HepG2 (cell line): ENCODE measurements around the gene MATK. TPM values are rescaled to one million over a fixed set of nuclear protein-coding genes. Genes with fewer than 3 reads are reported as not detected.

Experiments
- ATAC-seq: fragments of 200-7000 bp; cut with Tn5 transposase; 3 replicates; pipeline ENCODE4 v1.9.1; 2020; ENCODE audit warnings: mild to moderate bottlenecking, moderate library complexity
- BruUV-seq: library from RNA; stranded (reverse); fragments of 400-500 nt; replicated peaks from 2 replicates; lab custom pipeline; 2021; lab: Mats Ljungman, UMichigan
- CTCF ChIA-PET: fragments of 300-600 bp; formaldehyde crosslinking; extraction: SDS; loops from one replicate; lab custom pipeline; 2021; ENCODE audit warnings: low total read pairs, inconsistent platforms, low intra/inter-chr PET ratio; lab: Yijun Ruan, JAX
- POLR2A ChIA-PET: fragments of 350-600 bp; sonication (Branson Sonifier 250); formaldehyde crosslinking; loops from one replicate; lab custom pipeline; 2020; ENCODE audit warnings: antibody characterized with exemption, inconsistent platforms; lab: Yijun Ruan, JAX
- DNase-seq: peaks from one replicate; pipeline ENCODE4 v3.0.0-alpha.2; 2015; ENCODE audit warnings: low spot score
- FAIRE-seq: peaks from 3 replicates; lab custom pipeline; 2011; peaks lifted over from hg19 to GRCh38; lab: Jason Lieb, UNC
- H2AFZ ChIP-seq: one replicate; pipeline ENCODE4 v1.6.1; 2011; ENCODE audit warnings: low read length, inconsistent platforms
- H3K27ac ChIP-seq: fragments of 300-600 bp; 3 replicates; pipeline ENCODE4 v1.8.0; 2011; ENCODE audit warnings: mixed run types, mild to moderate bottlenecking, mixed read lengths, low read length, inconsistent platforms; ENCODE audit not compliant: insufficient read depth; ENCODE audit errors: extremely low read length
- H3K27me3 ChIP-seq, 2 experiments: fragments of 200-600 bp in 1 of 2; 2 replicates in 1 of 2; 3 replicates in 1 of 2; pipeline versions ENCODE4 v1.6.0 to v1.8.0; 2011; ENCODE audit warnings: low read length in 2 of 2, mild to moderate bottlenecking in 2 of 2, moderate library complexity in 2 of 2, inconsistent platforms in 1 of 2; ENCODE audit not compliant: insufficient read depth in 2 of 2, control insufficient read depth in 1 of 2
- H3K36me3 ChIP-seq, 2 experiments: fragments of 200-600 bp in 1 of 2; replicated peaks in 1 of 2; 2 replicates in 1 of 2; 3 replicates in 1 of 2; pipeline versions ENCODE4 v1.5.1 to v1.8.0; 2011; ENCODE audit warnings: low read length in 2 of 2, inconsistent platforms in 1 of 2; ENCODE audit not compliant: insufficient read depth in 2 of 2, control insufficient read depth in 1 of 2
- H3K4me1 ChIP-seq: 2 replicates; pipeline ENCODE4 v1.5.1; 2012; ENCODE audit warnings: low read length, inconsistent platforms; ENCODE audit not compliant: insufficient read depth
- H3K4me2 ChIP-seq: 2 replicates; pipeline ENCODE4 v1.6.0; 2011; ENCODE audit warnings: low read depth, low read length, inconsistent platforms
- H3K4me3 ChIP-seq, 3 experiments: fragments of 200-600 bp in 1 of 3; sonication (generic), shearing (Covaris generic) in 1 of 3; replicated peaks in 1 of 3; 2 replicates each; pipeline ENCODE4 v1.5.1; 2011 to 2016; ENCODE audit warnings: low read length in 3 of 3, inconsistent platforms in 2 of 3, low read depth in 2 of 3, mild to moderate bottlenecking in 2 of 3, control low read depth in 1 of 3, mixed read lengths in 1 of 3; ENCODE audit not compliant: insufficient read depth in 1 of 3
- H3K79me2 ChIP-seq: one replicate; pipeline ENCODE4 v1.6.1; 2011; ENCODE audit warnings: low read length, inconsistent platforms; ENCODE audit not compliant: insufficient read depth
- H3K9ac ChIP-seq: 2 replicates; pipeline ENCODE4 v1.6.0; 2011; ENCODE audit warnings: mild to moderate bottlenecking, low read depth, low read length, inconsistent platforms; ENCODE audit not compliant: insufficient read depth
- H3K9me3 ChIP-seq: 2 replicates; pipeline ENCODE4 v1.5.1; 2012; ENCODE audit warnings: mild to moderate bottlenecking, low read length
- H4K20me1 ChIP-seq: 2 replicates; pipeline ENCODE4 v1.6.0; 2011; ENCODE audit warnings: inconsistent platforms, mild to moderate bottlenecking, low read length, moderate library complexity; ENCODE audit not compliant: insufficient read depth
- WGBS: methylation state at CpG from one replicate; pipeline ENCODE4 v1.1.6; 2017; ENCODE audit warnings: low lambda C conversion rate; 5-methylcytosine and 5-hydroxymethylcytosine counted together
- in situ Hi-C: cut with HindIII; loops from 2 replicates; pipeline ENCODE4 v1.10.0; 2017; ENCODE audit warnings: low pct_unique_long_range_greater_than_20kb; ENCODE audit not compliant: extremely low pct_ligation_motif_present
- intact Hi-C: fragments of 100-400 bp; cut with micrococcal nuclease; formaldehyde crosslinking; loops from one replicate; pipeline ENCODE4 v1.10.0; 2022; ENCODE audit not compliant: unreplicated experiment
- polyA plus RNA-seq, 8 experiments: library from polyadenylated mRNA; depleted of rRNA in 3 of 8; stranded (reverse) in 7 of 8; unstranded in 1 of 8; fragments of >200 nt; fragmentation: Illumina TruSeq in 4 of 8; extraction: Trizol in 4 of 8; gene quantifications; 2 replicates each; pipeline versions ENCODE4 v1.2.1 to v1.2.3, GENCODE V29; 2011 to 2016; ENCODE audit warnings: low read depth in 4 of 8, missing spikeins in 1 of 8, mixed read lengths in 1 of 8; ENCODE audit not compliant: insufficient read depth in 1 of 8
- total RNA-seq, 5 experiments: library from RNA; depleted of rRNA; stranded (reverse); fragments of >200 nt; fragmentation: Illumina TruSeq; extraction: Trizol; gene quantifications; 2 replicates each; pipeline ENCODE4 v1.2.3, GENCODE V29; 2016; ENCODE audit warnings: low read depth in 1 of 5
- TF ChIP-seq, protein P1 (sequence below): sonication (generic); formaldehyde crosslinking; IDR thresholded peaks from 2 replicates; pipeline ENCODE4 v1.5.1; 2020; ENCODE audit warnings: mild to moderate bottlenecking, missing genetic modification reagents, moderate library complexity
- TF ChIP-seq, protein P2 (sequence below): sonication (generic); formaldehyde crosslinking; IDR thresholded peaks from one replicate; pipeline ENCODE4 v1.5.1; 2020; ENCODE audit warnings: mild to moderate bottlenecking, missing genetic modification reagents; ENCODE audit errors: not compliant biosample characterization

Gene MATK
- total and polyA plus RNA-seq, 2 of the 13 experiments (the other 11 are each of a cell fraction or from before 2014, with no cell fraction given), result 0.09 TPM; not detected in 1

DNA sequence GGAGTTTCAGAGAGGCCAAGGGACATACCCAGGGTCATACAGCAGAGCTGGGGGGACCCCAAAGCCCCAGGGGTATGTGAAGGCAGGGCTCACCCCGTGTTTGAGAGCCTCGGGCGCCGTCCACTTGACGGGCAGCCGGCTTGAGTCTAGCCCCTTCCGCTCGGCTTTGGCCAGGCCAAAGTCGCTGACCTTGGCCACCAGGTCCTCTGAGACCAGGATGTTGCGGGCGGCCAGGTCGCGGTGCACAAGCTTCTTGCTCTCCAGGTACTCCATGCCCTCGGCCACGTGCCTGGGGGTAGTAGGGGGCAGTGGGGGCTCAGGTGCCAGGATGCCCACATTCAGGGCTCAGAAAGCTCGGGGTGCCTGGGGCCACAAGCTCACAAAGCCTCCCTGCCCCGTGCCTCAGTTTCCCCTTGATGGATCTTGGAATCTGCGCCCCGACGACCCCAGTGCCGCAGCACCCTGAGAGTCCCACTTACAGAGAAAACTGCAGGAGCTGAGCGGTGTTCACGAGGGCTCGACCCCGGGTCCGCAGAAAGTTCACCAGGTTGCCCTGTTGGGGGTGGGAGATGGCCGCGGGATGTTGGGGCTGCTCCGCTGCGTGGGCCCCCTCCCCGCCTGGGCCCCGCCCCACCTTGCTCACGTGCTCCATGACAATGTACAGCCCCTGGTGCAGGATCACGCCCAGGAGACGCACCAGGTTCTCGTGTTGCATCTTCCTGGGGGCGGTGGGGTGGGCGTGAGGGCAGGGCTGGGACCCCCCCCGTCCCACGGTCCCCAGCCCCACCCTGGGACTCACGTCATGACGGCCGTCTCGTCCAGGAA lies 7.1 kb downstream of the MATK start:
- Histone ChIP-seq H2AFZ (no peak overlapping the region), H3K9ac (no peak overlapping the region), H3K4me1 (0 out of 2 replicates have a peak, but pooled peaks cover 5% of the 10 kb centered on the region), H3K4me2 (peak overlapping the region; percentile 18; the same call in 1 of the 2 replicates), H3K36me3 (no peaks in the 10 kb centered on the region), H3K27me3 (peaks cover 0 to 18% of the 10 kb centered on the region in 2 experiments; a peak in 4 of 5 replicates), H3K9me3 (peaks cover 18% of the 10 kb centered on the region), H3K79me2 (no peaks in the 10 kb centered on the region), H4K20me1 (no peaks in the 10 kb centered on the region), H3K27ac (no peak overlapping the region), H3K4me3 (no peak overlapping the region)
- BruUV-seq, result no TSS peak
- CTCF ChIA-PET, result no interaction called here
- POLR2A ChIA-PET, result interaction anchor here (2.1 kb wide), 1 partner anchor 17 kb away, joined by 6 read pairs; the partner anchor contains the start of gene MRPL54
- FAIRE-seq (no peak), ATAC-seq (no peak; the same call in 2 of the 3 replicates), DNase-seq (no peak)
- intact Hi-C loops, result no loop called here
- TF ChIP-seq, protein P1, sequence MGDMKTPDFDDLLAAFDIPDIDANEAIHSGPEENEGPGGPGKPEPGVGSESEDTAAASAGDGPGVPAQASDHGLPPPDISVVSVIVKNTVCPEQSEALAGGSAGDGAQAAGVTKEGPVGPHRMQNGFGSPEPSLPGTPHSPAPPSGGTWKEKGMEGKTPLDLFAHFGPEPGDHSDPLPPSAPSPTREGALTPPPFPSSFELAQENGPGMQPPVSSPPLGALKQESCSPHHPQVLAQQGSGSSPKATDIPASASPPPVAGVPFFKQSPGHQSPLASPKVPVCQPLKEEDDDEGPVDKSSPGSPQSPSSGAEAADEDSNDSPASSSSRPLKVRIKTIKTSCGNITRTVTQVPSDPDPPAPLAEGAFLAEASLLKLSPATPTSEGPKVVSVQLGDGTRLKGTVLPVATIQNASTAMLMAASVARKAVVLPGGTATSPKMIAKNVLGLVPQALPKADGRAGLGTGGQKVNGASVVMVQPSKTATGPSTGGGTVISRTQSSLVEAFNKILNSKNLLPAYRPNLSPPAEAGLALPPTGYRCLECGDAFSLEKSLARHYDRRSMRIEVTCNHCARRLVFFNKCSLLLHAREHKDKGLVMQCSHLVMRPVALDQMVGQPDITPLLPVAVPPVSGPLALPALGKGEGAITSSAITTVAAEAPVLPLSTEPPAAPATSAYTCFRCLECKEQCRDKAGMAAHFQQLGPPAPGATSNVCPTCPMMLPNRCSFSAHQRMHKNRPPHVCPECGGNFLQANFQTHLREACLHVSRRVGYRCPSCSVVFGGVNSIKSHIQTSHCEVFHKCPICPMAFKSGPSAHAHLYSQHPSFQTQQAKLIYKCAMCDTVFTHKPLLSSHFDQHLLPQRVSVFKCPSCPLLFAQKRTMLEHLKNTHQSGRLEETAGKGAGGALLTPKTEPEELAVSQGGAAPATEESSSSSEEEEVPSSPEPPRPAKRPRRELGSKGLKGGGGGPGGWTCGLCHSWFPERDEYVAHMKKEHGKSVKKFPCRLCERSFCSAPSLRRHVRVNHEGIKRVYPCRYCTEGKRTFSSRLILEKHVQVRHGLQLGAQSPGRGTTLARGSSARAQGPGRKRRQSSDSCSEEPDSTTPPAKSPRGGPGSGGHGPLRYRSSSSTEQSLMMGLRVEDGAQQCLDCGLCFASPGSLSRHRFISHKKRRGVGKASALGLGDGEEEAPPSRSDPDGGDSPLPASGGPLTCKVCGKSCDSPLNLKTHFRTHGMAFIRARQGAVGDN, result peak; percentile 48; the same call in 1 of the 2 replicates
- TF ChIP-seq, protein P2, sequence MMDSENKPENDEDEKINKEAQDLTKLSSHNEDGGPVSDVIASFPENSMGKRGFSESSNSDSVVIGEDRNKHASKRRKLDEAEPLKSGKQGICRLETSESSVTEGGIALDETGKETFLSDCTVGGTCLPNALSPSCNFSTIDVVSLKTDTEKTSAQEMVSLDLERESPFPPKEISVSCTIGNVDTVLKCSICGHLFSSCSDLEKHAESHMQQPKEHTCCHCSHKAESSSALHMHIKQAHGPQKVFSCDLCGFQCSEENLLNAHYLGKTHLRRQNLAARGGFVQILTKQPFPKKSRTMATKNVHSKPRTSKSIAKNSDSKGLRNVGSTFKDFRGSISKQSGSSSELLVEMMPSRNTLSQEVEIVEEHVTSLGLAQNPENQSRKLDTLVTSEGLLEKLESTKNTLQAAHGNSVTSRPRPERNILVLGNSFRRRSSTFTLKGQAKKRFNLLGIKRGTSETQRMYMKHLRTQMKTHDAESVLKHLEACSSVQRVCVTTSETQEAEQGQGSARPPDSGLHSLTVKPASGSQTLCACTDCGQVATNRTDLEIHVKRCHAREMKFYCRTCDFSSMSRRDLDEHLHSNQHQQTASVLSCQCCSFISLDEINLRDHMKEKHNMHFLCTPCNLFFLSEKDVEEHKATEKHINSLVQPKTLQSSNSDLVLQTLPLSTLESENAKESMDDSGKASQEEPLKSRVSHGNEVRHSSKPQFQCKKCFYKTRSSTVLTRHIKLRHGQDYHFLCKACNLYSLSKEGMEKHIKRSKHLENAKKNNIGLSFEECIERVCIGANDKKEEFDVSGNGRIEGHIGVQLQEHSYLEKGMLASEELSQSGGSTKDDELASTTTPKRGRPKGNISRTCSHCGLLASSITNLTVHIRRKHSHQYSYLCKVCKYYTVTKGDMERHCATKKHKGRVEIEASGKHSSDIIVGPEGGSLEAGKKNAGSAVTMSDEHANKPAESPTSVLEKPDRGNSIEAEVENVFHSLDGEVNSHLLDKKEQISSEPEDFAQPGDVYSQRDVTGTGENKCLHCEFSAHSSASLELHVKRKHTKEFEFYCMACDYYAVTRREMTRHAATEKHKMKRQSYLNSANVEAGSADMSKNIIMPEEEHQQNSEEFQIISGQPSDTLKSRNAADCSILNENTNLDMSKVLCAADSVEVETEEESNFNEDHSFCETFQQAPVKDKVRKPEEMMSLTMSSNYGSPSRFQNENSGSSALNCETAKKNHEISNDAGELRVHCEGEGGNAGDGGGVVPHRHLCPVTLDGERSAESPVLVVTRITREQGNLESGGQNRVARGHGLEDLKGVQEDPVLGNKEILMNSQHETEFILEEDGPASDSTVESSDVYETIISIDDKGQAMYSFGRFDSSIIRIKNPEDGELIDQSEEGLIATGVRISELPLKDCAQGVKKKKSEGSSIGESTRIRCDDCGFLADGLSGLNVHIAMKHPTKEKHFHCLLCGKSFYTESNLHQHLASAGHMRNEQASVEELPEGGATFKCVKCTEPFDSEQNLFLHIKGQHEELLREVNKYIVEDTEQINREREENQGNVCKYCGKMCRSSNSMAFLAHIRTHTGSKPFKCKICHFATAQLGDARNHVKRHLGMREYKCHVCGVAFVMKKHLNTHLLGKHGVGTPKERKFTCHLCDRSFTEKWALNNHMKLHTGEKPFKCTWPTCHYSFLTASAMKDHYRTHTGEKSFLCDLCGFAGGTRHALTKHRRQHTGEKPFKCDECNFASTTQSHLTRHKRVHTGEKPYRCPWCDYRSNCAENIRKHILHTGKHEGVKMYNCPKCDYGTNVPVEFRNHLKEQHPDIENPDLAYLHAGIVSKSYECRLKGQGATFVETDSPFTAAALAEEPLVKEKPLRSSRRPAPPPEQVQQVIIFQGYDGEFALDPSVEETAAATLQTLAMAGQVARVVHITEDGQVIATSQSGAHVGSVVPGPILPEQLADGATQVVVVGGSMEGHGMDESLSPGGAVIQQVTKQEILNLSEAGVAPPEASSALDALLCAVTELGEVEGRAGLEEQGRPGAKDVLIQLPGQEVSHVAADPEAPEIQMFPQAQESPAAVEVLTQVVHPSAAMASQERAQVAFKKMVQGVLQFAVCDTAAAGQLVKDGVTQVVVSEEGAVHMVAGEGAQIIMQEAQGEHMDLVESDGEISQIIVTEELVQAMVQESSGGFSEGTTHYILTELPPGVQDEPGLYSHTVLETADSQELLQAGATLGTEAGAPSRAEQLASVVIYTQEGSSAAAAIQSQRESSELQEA (CRISPR knock-in tag), result no peak
- in situ Hi-C loops, result no loop called here
- WGBS, result 5% methylated on average over 10 of the region's 44 CpGs
